HG03095 (cell line): ENCODE measurements around the gene NENF.
"Not testable (repeated sequence)": the region's sequence is repeated elsewhere in the genome, so short reads cannot be mapped to it uniquely, and the experiment has no call there.

Source experiments
- ATAC-seq: cut with Tn5 transposase; IDR thresholded peaks from one replicate; pipeline ENCODE4 v1.9.1; 2021; ENCODE audit warnings: moderate library complexity; ENCODE audit not compliant: unreplicated experiment

Gene NENF

DNA sequence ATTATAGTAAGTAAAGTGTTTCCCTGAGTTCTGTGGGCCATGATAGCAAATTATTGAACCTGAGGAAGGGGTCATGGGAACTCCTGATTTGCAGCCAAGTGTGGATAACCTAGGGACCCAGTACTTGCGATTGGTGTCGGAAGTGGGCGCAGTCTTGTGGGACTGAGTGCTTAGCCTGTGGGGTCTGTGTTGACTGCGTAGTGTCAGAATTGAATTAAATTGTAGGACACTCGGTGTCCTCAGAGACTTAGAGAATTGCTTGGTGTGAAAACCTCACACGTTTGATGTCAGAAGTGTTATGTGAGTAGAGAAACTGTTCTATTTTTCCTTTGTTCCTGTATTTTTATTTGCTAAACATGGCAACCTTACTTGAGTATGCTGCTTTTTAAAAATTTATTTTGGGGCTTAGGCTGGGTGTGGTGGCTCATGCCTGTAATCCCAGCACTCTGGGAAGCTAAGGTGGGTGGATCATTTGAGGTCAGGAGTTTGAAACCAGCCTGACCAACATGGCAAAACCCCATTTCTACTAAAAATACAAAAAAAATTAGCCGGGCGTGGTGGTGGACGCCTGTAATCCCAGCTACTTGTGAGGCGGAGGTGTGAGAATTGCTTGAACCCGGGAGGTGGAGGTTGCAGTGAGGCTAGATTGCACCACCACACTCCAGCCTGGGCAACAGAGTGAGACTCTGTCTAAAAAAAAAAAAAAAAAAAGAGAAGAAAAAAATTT lies 48.2 kb downstream of the NENF start:
- not testable (repeated sequence) for ATAC-seq

DNA sequence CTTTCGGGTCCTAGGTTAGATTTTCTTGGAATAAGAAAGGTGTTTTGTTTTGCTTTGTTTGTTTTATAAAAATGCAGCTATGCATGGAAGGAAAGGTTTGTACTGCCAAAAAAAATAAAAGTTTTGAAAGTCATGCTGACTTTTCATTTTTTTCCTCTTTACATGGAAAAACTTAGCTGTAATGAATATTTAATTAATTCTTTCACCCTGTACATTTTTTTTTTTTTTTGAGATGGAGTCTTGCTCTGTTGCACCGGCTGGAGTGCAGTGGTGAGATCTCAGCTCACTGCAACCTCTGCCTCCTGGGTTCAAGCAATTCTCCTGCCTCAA lies 48.7 kb downstream of the NENF start:
- no peak for ATAC-seq

DNA sequence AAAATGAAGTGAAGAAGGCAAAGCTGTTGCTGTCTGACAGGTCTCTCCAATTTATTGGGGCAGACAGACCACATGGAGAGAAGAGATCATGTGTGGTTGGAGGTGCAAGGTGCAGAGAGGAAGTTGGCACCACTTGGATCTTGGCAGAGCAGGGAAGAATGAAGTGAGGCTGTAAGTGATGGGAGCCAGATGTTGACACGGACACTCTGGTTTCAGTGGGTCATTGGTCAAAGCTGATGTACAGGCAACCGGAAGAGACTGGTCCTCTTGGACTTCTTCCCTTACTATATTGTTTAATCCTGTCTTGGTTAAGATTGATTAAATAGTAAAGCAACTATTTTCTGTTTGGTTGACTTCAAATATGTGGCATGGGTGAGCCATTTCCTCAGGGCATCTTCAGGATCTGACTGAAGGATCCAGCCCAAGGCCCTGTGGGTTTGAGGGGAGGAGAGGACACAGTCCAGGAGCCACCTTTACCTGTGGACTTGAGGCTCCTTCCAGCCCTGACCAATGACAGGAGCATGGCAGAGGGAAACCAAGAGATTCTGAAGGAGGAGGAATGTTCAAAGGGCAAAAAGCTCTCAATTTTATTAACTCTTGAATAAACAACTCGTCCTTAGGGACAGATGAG lies 49.4 kb downstream of the NENF start:
- ATAC-seq, result no peak

DNA sequence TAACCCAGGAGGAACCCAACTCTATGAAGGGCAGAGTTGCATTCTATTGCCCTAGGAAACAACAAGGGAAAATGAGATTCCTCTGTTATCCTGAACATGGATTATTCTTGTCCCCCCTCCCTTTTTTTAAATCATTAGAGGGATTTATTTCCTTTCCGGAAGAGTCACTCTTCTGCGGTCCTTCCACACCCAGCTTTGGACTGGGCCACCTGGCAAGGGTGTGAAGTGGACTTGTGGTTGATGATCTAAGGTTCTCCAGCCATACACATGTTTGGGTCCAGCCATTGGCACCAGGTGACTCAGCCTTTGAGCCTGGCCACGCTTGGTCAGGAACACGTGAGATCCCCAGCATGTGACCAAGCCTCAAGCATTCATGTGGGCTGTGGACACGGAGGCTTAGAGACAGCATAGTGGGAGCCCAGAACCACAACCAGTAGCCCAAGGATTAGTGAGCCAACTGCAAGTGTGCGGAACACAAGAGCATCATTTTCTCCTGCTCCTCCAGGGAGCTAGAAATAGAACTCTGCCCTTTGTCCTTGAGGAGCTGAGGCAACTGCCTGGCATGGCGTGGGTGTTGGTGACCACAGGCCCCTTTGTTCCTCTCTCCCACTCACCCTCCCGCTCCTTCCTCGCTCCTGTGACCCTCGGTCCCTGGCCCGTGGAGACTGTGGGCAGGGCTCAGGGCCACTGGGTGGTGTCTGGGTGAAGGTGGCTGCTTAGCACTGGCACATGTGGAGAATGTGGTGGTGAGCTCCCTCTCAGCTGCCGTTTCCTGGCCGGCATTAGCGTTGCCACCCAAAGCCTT lies 50.1 kb downstream of the NENF start:
- no peak for ATAC-seq

DNA sequence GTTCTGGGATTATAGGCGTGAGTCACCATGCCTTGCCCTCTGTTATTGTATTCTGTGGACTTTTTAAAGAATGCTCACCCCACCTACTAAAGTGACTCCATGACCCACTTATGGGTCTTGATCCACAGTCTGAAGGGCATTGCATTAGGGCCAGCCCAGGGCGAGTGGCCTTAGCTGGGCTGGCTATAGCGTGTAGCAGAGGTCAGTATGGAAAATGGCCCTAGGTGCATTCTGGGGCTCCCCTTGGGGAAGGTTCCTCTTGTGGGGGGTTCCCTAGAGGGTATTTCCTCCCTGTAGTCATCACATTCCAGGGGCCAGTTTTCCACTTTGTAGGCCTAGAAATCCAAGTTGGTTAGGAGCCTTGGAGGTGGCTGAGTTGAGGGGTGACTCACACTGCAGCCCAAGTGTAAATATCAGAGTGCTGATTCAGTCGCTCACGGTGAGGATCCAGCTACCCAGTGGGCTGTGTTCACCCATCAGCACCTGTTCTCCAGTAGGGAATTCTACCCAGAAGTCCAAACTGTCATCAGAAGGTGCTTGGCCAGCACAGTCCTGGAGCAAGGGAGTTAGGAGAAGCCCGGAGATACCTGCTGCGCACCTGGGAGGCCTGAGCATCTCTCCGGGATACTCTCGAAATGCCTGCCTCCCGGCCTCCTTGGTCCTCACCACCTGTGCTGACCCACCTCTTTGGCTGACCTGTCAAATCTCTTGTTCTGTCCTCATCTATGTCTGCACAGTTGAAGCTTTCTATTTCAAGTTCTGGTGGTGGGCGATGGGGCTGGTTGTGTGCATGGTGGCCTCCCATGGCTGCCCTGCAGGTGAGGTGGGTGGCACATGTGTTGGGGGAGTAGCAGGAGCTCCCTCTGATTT lies 52.2 kb downstream of the NENF start:
- ATAC-seq, result no peak

DNA sequence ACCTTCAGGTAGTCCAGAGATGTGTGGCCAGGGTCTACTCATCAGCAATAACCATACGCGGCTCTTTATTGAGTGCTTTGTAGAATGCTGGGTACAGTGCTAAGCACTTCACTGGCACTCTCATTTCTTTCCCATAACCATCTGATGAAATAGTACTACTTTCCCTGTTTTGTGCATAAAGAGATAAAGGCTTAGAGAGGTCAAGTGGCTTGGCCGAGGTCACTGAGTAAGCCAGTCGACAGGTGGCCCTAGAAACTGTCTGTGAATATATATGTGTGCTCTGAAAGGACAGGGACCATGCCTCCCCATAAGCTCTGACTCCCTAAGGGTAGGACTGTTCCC lies 52.8 kb downstream of the NENF start:
- ATAC-seq, result no peak

DNA sequence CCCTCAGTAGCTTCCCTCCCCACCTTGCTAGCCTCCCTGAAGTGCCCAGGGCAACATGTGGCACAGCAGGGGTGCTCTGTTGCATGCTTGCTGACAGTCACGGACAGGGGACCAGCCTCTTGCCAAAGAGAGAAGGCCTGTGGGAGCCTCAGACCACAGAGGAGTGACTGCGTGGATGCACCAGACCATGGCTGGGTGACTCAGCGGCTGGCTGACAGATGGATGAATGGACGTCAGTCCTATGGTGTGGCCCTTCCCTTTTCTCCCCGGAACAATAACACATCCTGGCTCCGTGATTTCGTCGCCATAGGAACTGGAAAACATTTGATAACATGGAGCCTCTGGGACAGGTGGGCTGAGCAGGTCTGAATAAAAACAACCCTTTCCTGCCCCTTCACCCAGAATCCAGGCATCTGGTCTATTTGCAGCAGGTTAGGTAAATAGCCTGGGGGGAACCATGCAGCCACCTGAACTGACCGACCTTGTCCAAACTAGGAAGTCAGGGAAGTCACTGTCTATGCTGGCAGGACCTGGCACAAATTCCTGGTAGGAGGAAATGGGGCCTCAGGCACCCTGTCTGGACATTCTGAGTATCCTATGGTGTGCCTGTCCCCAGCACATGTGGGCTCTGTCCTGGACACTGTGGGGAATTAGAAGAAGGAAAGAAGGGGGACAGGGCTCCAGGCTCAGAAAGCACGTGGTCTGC lies 53.3 kb downstream of the NENF start:
- no peak for ATAC-seq

DNA sequence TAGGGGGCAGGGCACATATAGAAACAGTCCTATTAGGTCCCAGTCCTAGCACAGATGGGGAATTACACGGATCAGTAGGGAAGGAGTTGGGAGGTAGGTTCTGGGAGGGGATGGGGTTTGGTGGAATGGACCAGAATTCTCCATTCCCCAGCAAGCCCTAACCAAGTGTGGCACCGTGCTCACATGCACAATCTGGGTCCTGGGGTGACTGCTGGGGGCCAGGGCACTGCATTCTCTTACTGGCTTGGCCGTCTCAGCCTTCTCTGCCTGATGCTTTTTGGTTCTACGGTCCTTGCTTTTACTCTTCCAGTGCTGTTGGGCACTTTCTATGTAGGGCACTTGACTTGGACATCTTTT lies 53.9 kb downstream of the NENF start:
- no peak for ATAC-seq

DNA sequence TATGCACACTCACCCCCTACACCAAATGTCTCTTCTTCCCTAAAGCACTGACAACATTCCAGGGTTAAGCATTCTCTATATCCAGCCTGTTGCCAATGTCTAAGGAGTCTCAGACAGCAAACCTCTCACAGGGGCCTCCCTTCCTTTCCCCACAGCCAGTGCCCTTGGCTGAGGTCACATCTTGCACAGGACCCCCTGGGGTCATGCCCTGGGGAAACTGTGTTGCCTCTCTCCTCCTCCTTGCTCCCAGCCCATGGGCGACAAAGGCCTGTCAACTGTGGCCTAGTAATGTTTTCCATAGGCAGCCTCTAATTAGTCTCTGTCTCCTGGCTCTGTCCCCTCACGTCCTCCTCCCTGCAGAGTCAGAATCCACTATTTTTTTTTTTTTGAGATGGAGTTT lies 54.6 kb downstream of the NENF start:
- ATAC-seq, result no peak

DNA sequence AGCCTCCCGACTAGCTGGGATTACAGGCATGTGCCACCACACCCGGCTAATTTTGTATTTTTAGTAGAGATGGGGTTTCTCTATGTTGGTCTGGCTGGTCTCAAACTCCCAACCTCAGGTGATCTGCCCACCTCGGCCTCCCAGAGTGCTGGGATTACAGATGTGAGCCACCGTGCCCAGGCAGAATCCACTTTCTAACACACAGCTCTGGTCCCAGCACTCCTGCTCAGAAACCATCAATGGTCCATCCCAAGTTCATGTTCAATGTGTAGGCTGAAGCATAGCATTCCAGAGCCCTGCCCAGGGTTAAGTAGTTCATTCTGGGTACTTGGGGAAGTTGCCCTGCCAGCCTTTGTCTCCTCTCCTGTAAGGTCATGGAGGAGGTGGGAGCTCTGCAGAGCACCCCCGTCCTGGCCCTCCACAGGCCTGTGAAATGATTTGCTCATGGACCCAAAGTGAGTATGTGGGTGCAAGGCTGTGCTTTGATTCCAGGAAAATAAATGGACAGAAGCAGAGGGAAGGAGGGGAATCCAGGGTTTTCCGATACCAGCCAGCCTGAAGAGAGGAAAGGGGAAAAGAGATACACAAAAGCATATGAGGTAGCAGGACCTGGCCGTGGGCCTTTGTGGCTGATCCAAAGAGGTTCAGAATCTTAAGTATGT lies 55.2 kb downstream of the NENF start:
- ATAC-seq, result no peak

DNA sequence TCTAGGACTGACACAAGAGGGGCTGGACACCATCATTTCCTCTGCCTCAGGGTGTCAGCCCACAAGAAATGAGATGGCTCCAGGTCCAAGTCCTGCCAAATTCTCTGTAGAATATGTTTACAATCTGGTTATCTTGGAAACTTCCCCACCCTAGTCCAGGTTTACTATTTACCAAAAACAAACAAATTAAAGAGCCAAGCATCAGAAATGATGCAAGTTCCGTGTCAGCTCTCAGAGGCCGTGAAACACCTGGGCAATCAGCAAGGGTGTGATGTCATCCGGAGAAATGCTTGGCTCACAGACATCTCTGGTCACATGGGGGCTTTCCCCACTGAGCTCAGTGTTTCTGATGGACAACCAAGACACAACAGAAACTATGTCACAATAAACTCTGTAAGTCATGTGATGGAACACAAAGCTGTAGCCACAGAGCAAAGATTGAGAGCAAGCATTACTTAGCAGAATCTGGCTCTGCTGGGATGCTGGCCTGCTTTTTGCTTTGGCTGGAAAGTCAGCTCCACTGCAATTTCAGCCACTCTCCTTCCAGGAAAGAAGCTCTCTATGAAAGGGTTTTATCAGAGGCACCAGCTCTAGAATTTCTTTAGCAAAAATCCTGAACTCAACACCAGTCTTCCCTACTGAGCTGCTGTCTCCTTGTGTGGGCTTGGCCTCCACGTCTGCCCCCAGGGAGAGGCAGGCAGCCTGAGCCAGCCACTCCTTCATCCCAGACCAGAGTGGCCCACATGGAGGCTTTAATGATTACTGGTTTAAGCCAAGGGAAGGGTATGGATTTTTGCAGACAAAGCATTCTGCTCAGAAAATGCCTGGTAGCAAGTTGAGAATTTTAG lies 55.9 kb downstream of the NENF start:
- peak; percentile 80 for ATAC-seq

DNA sequence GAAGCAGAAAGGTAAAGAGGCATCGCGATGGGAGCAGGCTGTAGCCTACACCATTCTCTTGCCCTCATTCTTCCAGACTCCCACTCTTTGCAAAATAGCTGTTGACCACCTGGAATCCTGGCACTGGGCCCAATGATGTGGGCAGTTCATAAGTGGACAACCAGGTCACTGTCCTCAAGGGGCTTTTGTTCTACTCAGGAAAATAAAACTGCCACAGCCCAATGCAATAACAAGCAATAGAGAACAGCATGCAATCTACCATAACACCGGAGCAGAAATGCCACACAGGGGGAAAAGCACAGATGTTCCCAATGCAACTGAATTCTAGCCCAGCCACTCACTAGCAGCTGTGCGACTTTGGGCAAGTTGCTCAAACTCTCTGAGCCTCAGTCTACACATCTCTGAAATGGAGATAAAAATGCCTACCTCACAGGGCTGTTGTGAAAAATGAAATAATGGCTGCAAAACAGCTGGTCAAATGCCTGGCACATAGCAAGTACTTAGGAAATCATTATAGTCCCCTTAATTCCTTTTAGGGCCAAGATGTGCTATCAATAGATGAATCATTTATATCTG lies 56.7 kb downstream of the NENF start:
- ATAC-seq, result no peak

DNA sequence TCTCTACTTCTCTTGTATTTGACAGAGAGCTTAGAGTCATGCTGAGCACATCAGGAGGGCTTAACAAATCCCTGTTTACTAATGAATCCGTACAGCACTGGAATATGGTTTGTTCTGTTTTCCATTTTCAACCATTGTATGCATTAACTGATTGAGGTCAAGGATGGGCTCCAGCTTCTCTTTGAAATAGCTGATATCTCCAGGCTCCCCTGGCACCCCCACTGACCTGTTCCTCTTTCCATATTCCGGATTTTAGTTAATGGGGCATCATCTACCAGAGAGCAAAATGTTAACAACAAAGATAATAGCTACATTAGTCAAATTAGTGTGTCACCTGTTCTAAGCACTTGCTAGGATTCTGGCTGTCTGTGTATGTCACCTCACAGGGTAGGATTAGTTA lies 57.6 kb downstream of the NENF start:
- no peak for ATAC-seq

DNA sequence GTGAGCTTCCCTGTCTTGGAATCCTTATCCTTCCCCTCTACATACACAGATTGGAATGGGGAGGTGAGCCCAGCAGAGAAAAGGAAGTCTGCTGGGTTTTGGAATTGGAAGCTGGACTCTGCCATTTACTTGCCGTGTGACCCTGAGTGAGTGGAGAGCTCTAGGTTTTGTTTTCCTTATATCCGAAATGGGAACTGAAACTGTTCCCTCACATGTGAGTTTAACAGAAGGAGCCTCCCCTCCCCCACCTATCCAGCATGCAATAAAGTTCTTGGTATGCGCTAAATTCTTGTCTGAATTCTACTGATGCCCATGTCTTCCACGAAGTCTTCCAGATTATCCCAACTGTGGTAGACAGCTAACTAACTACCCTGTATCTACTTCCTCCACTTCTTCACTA lies 58.7 kb downstream of the NENF start:
- no peak for ATAC-seq
